Stomach (tissue), 4 donors: ENCODE results near the gene KLHL30.

ENCODE experiments used
- CTCF ChIP-seq, 7 experiments: fragments of 450-650 bp in 4 of 7; fragments of 200-600 bp in 3 of 7; sonication (generic) in 3 of 7; IDR thresholded peaks; one replicate each; pipeline ENCODE4 v1.5.1; 2016 to 2019; ENCODE audit warnings: antibody characterized with exemption in 7 of 7, control low read depth in 2 of 7, mild to moderate bottlenecking in 1 of 7
- EP300 ChIP-seq: sonication (generic); formaldehyde crosslinking; IDR thresholded peaks from one replicate; pipeline ENCODE4 v1.6.1; 2017; ENCODE audit warnings: antibody characterized with exemption
- POLR2A ChIP-seq, 4 donors: fragments of 450-650 bp; IDR thresholded peaks; one replicate each; pipeline ENCODE4 v1.6.1; 2016; ENCODE audit warnings: antibody characterized with exemption in 4 of 4, control low read depth in 2 of 4, mild to moderate bottlenecking in 1 of 4, moderate library complexity in 1 of 4
- POLR2AphosphoS5 ChIP-seq, 3 donors: sonication (generic); formaldehyde crosslinking; IDR thresholded peaks; one replicate each; pipeline ENCODE4 v1.6.1; 2016; ENCODE audit warnings: antibody characterized with exemption in 3 of 3

- no peak for TF ChIP-seq CTCF (IDR thresholded peaks at IDR 0.05)
- no peak for TF ChIP-seq POLR2AphosphoS5 (IDR thresholded peaks at IDR 0.05)
- TF ChIP-seq POLR2A (IDR thresholded peaks at IDR 0.05) = no peak
- no peak for TF ChIP-seq EP300
Observed at GRCh38 chr2:238120463-238121298, 17.8 kb upstream of the KLHL30 start.
